ENCODE measurements around the gene TMEM185B. TPM values are rescaled to one million over a fixed set of nuclear protein-coding genes. Genes with fewer than 3 reads are reported as not detected.

Gene TMEM185B
- polyA plus RNA-seq, 2 donors, result 3.6 to 8.8 TPM

DNA sequence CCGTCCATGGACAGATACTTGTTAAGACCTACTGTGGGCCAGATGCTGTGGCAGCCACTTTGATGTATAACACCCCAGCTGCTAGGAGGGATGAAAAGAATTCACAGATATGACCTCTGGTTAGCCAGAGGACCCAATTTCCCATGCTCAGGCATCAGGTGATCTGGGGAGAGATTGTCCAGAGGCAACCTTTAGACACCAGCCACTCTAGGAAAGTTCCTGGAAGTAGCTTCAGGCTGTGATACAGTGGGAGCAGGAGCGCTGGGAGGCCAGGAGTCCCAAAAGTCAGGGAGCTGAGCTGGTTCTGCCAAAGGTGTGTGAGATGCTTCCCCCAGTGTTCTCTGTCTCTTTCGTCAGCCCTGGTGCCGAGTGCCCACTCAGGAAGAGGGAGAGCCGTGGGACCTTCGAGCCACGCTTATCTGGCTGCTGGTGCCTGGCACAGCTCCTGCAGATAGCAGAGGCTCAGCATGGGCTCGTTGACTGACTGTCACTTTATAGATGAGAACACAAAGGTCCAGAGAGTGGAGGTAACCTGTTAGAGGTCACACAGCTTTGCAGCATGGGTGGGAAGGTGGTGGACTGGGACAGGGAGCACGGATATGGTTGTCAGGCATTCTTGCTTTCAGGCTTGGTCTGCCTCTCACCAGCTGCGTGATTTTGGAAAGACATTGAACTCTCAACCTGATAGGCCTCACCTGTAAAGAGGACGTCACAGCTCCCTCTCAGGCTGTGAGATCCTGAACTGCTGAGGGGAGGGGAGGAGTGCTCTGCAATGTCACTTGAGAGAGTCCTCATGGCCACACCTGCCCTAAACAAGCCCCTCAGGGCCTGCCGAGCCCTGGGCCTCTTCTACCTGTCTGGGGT is 21.7 kb upstream of the TMEM185B start:
- H3K4me3 ChIP-seq (ENCODE audit: low read depth in 1 of 2, low read length in 2 of 2), result no peak overlapping the region
- no peaks in the 10 kb centered on the region for H3K27me3 ChIP-seq (ENCODE audit: control insufficient read depth in 1 of 2, insufficient read depth in 2 of 2, low read length in 2 of 2)
- H3K4me1 ChIP-seq (ENCODE audit: control insufficient read depth in 2 of 2, insufficient read depth in 2 of 2, low read length in 1 of 2), result peaks cover 0 to 21% of the 10 kb centered on the region in 2 donors
- no peaks in the 10 kb centered on the region for H3K36me3 ChIP-seq (ENCODE audit: control insufficient read depth in 2 of 2, insufficient read depth in 2 of 2, low read length in 1 of 2)
- WGBS, 2 donors, result 73 to 77% methylated on average over 12 of the region's 12 CpGs
- no peaks in the 10 kb centered on the region for H3K9me3 ChIP-seq (ENCODE audit: control insufficient read depth in 2 of 2, insufficient read depth in 1 of 2, low read depth in 1 of 2, low read length in 1 of 2)
- peak overlapping the region; percentile 61 to 87 for H3K27ac ChIP-seq (ENCODE audit: low read depth in 2 of 2, low read length in 1 of 2)

DNA sequence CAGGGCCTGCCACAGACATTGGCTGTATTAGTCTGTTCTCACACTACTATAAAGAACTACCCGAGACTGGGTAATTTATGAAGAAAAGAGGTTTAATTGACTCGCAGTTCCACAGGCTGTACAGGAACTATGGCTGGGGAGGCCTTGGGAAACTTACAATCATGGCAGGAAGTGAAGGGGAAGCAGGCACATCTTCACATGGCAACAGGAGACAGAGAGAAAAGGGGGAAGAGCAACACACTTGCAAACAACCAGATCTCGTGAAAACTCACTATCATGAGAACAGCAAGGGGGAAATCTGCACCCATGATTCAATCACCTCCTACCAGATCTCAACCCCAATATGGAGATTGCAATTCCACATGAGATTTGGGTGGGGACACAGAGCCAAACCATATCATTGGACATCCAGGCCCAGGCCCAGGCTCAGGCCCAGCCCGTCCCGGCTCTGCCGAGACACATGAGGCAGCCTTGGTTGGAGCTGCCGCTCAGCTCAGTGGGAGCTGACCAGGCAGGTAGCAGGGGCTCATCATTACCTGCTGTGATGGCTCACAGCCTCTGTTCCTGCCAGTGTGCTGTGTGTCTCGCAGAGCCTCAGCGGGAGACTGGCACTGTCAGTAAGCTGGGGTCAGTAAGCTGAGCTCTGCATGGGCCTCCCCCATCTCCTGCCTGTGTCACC is 20.8 kb upstream of the TMEM185B start:
- no peaks in the 10 kb centered on the region for H3K36me3 ChIP-seq (ENCODE audit: control insufficient read depth in 2 of 2, insufficient read depth in 2 of 2, low read length in 1 of 2)
- H3K4me3 ChIP-seq (ENCODE audit: low read depth in 1 of 2, low read length in 2 of 2), result no peak overlapping the region
- no peaks in the 10 kb centered on the region for H3K27me3 ChIP-seq (ENCODE audit: control insufficient read depth in 1 of 2, insufficient read depth in 2 of 2, low read length in 2 of 2)
- WGBS, 2 donors, result 96 to 97% methylated on average over 9 of the region's 9 CpGs
- peaks cover 0 to 27% of the 10 kb centered on the region in 2 donors for H3K4me1 ChIP-seq (ENCODE audit: control insufficient read depth in 2 of 2, insufficient read depth in 2 of 2, low read length in 1 of 2)
- no peak overlapping the region for H3K27ac ChIP-seq (ENCODE audit: low read depth in 2 of 2, low read length in 1 of 2)
- H3K9me3 ChIP-seq (ENCODE audit: control insufficient read depth in 2 of 2, insufficient read depth in 1 of 2, low read depth in 1 of 2, low read length in 1 of 2), result no peaks in the 10 kb centered on the region

DNA sequence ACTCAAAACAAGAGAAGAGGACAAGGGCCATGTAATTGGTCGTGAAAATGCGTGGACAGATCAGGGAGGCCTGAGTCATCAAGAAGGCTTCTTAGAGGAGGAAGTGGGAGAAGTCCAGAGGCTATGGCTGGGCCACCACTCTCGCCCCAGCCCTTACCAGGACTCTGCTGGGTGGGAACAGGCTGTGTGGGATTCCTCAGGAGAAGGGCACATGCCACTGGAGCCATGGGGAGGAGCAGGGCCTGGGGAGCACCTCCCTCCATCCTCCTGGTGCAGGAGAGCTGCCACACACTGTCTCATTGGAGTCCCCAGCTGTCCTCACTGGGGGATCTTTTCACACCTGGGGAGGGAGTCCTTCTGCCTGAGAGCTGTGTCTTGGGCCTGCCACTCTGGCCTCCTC is 20.0 kb upstream of the TMEM185B start:
- 65 to 69% methylated on average over 3 of the region's 3 CpGs for WGBS, 2 donors
- peak overlapping the region in 1 of 2 donors; percentile 36 for H3K27ac ChIP-seq (ENCODE audit: low read depth in 2 of 2, low read length in 1 of 2)
- H3K4me3 ChIP-seq (ENCODE audit: low read depth in 1 of 2, low read length in 2 of 2), result no peak overlapping the region
- H3K9me3 ChIP-seq (ENCODE audit: control insufficient read depth in 2 of 2, insufficient read depth in 1 of 2, low read depth in 1 of 2, low read length in 1 of 2), result no peaks in the 10 kb centered on the region
- no peaks in the 10 kb centered on the region for H3K36me3 ChIP-seq (ENCODE audit: control insufficient read depth in 2 of 2, insufficient read depth in 2 of 2, low read length in 1 of 2)
- H3K27me3 ChIP-seq (ENCODE audit: control insufficient read depth in 1 of 2, insufficient read depth in 2 of 2, low read length in 2 of 2), result no peaks in the 10 kb centered on the region
- H3K4me1 ChIP-seq (ENCODE audit: control insufficient read depth in 2 of 2, insufficient read depth in 2 of 2, low read length in 1 of 2), result peaks cover 0 to 34% of the 10 kb centered on the region in 2 donors

DNA sequence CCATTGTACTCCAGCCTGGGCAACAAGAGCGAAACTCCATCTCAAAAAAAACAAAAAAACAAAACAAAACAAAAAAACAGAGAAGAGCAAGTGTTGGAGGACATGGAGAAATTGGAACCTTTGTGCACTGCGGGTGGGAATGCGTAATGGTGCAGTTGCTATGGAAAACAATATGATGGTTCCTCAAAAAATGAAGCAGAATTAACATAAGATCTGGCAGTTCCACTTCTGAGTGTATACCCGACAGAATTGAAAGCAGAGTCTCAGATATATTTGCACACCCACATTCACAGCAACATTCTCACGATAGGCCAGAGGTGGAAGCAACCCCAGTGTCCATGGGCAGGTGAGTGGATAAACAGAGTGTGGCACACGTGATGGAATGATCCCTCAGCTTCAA is 18.5 kb upstream of the TMEM185B start:
- Histone ChIP-seq H3K4me3 (ENCODE audit: low read depth in 1 of 2, low read length in 2 of 2) (no peak overlapping the region), H3K27ac (ENCODE audit: low read depth in 2 of 2, low read length in 1 of 2) (no peak overlapping the region), H3K36me3 (ENCODE audit: control insufficient read depth in 2 of 2, insufficient read depth in 2 of 2, low read length in 1 of 2) (no peaks in the 10 kb centered on the region), H3K9me3 (ENCODE audit: control insufficient read depth in 2 of 2, insufficient read depth in 1 of 2, low read depth in 1 of 2, low read length in 1 of 2) (no peaks in the 10 kb centered on the region), H3K4me1 (ENCODE audit: control insufficient read depth in 2 of 2, insufficient read depth in 2 of 2, low read length in 1 of 2) (peaks cover 0 to 37% of the 10 kb centered on the region in 2 donors), H3K27me3 (ENCODE audit: control insufficient read depth in 1 of 2, insufficient read depth in 2 of 2, low read length in 2 of 2) (no peaks in the 10 kb centered on the region)
- WGBS, 2 donors, result 83 to 85% methylated on average over 6 of the region's 6 CpGs

DNA sequence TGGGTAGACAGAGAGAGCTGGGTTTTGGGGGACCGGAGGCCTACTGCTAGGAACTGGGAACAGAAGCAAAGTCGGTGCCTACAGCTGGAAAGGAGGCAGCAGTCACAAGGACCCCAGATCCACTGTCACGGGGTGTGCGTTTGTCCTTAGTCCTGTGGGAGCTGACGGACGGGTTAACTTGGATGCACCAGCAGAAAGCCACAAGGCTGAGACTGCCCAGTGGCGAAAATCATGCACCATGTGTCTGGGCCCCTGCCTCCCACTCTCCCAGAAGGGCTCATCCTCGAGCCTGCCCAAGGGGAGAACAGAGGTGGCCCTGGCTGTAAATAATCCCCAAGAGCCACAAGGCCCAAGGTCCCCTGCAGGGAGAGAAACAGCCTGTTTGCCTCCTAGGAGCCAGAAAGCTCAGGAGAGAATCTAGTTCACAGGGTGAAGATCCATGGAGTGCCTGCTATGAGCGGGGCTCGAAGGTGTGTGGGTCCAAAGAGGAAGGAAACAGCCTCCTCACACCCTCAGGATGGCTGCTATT is 17.8 kb upstream of the TMEM185B start:
- Histone ChIP-seq H3K9me3 (ENCODE audit: control insufficient read depth in 2 of 2, insufficient read depth in 1 of 2, low read depth in 1 of 2, low read length in 1 of 2) (no peaks in the 10 kb centered on the region), H3K27ac (ENCODE audit: low read depth in 2 of 2, low read length in 1 of 2) (no peak overlapping the region), H3K36me3 (ENCODE audit: control insufficient read depth in 2 of 2, insufficient read depth in 2 of 2, low read length in 1 of 2) (no peaks in the 10 kb centered on the region), H3K4me1 (ENCODE audit: control insufficient read depth in 2 of 2, insufficient read depth in 2 of 2, low read length in 1 of 2) (peaks cover 0 to 30% of the 10 kb centered on the region in 2 donors), H3K4me3 (ENCODE audit: low read depth in 1 of 2, low read length in 2 of 2) (no peak overlapping the region), H3K27me3 (ENCODE audit: control insufficient read depth in 1 of 2, insufficient read depth in 2 of 2, low read length in 2 of 2) (no peaks in the 10 kb centered on the region)
- WGBS, 2 donors, result 88 to 93% methylated on average over 10 of the region's 10 CpGs

DNA sequence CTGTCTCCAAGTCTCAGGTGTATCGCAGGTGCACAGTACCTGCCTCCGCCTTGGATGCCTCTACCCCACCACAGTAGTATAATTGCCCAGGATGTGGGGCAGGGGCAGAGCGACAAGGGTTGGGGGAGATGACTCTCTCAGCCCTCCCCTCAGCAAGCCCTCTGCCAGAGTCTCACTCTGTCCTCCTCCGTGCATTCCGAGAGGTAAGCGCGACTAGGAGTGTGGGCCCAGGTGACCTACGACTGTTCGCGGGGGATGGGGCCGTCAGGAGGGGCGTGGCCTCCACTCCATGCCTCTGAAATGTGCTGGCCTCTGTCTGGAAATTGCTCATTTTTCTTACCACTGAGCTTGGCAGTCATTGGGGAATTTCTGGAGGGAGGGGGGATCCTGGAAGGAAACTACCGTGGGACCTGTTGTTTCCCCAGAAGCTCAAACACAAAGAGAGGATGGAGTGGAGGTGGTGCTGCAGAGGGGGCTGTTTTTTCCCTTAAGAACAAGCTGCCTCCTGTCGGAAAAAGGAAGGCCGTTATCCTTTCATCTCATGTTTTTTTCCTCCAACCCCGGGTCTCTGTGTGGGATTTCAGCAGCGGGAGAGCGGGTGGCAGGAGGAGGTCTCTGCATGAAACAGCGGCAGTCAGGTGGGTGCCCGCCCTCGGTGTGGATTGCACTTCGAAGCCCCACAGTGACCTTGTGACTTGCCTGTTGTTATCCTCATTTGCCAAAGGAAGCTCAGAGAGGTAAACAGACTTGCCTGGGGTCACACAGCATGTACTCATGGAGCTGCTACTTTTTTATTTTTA is 16.5 kb upstream of the TMEM185B start:
- Histone ChIP-seq H3K4me3 (ENCODE audit: low read depth in 1 of 2, low read length in 2 of 2) (no peak overlapping the region), H3K4me1 (ENCODE audit: control insufficient read depth in 2 of 2, insufficient read depth in 2 of 2, low read length in 1 of 2) (peaks cover 0 to 19% of the 10 kb centered on the region in 2 donors), H3K27ac (ENCODE audit: low read depth in 2 of 2, low read length in 1 of 2) (peak overlapping the region; percentile 38 to 82), H3K9me3 (ENCODE audit: control insufficient read depth in 2 of 2, insufficient read depth in 1 of 2, low read depth in 1 of 2, low read length in 1 of 2) (no peaks in the 10 kb centered on the region), H3K36me3 (ENCODE audit: control insufficient read depth in 2 of 2, insufficient read depth in 2 of 2, low read length in 1 of 2) (no peaks in the 10 kb centered on the region), H3K27me3 (ENCODE audit: control insufficient read depth in 1 of 2, insufficient read depth in 2 of 2, low read length in 2 of 2) (no peaks in the 10 kb centered on the region)
- WGBS, 2 donors, result 46 to 50% methylated on average over 22 of the region's 22 CpGs

DNA sequence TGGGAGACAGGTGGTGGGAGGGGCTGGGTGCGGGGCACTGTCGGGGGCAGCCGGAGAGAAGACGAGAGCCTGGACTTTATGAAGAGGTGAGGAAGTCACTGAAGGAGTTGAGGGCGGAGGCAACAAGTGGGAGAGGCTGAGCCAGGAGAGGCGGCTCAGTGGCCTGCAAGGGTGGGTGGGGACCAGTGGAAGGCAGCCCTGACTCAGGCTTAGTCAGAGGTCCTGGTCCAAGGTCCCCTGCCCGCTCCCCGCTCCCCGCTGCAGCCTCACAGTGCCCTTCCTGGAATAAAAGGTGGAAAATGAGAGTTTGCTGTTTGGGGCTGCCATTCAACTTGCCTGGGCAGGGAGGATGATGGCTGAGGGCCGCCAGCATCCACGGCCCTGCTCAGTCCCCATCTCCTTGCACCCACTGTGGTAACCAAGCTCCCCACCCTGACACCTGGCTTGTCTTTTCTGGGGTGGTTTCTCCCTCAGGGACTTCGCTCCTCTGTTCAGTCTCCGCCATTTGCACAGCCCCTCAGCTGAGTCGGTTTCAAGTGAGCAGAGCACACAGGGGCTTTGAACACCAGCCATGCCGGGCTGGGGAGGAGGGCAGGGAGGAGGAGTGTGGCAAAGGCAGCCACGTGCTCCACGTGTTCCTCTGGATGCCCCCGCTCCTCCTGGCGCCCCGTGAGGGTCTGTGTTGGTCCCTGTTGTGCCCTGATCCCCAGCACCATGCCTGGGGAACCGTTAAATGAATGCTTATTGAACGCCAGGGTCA is 15.7 kb upstream of the TMEM185B start:
- Histone ChIP-seq H3K27me3 (ENCODE audit: control insufficient read depth in 1 of 2, insufficient read depth in 2 of 2, low read length in 2 of 2) (no peaks in the 10 kb centered on the region), H3K9me3 (ENCODE audit: control insufficient read depth in 2 of 2, insufficient read depth in 1 of 2, low read depth in 1 of 2, low read length in 1 of 2) (no peaks in the 10 kb centered on the region), H3K36me3 (ENCODE audit: control insufficient read depth in 2 of 2, insufficient read depth in 2 of 2, low read length in 1 of 2) (no peaks in the 10 kb centered on the region), H3K4me1 (ENCODE audit: control insufficient read depth in 2 of 2, insufficient read depth in 2 of 2, low read length in 1 of 2) (peaks cover 0 to 19% of the 10 kb centered on the region in 2 donors), H3K4me3 (ENCODE audit: low read depth in 1 of 2, low read length in 2 of 2) (no peak overlapping the region), H3K27ac (ENCODE audit: low read depth in 2 of 2, low read length in 1 of 2) (peak overlapping the region; percentile 68 to 82)
- WGBS, 2 donors, result 57 to 68% methylated on average over 22 of the region's 22 CpGs

DNA sequence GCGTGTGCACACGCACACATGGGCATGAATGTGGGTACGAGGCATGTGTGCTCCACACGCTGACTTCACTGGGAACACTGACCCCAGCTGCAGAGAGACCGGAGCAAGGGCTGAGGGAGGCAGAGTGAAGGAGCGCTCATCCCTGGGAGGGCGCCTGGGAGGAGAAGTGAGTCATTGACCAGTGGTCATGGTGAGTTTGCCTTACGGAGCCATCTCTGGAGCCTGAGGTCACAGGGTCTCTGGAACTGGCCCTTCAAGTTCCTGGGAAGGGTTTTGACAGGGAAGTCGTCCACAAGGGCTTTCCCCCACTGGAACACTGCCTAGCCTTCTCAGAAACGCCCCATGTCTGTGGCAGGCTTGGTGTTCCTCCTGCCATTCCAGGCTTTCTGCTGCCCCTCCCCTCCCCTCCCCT is 14.3 kb upstream of the TMEM185B start:
- H3K27me3 ChIP-seq (ENCODE audit: control insufficient read depth in 1 of 2, insufficient read depth in 2 of 2, low read length in 2 of 2), result no peaks in the 10 kb centered on the region
- H3K36me3 ChIP-seq (ENCODE audit: control insufficient read depth in 2 of 2, insufficient read depth in 2 of 2, low read length in 1 of 2), result no peaks in the 10 kb centered on the region
- H3K4me3 ChIP-seq (ENCODE audit: low read depth in 1 of 2, low read length in 2 of 2), result no peak overlapping the region
- H3K9me3 ChIP-seq (ENCODE audit: control insufficient read depth in 2 of 2, insufficient read depth in 1 of 2, low read depth in 1 of 2, low read length in 1 of 2), result no peaks in the 10 kb centered on the region
- peaks cover 0 to 16% of the 10 kb centered on the region in 2 donors for H3K4me1 ChIP-seq (ENCODE audit: control insufficient read depth in 2 of 2, insufficient read depth in 2 of 2, low read length in 1 of 2)
- 69 to 78% methylated on average over 10 of the region's 10 CpGs for WGBS, 2 donors
- H3K27ac ChIP-seq (ENCODE audit: low read depth in 2 of 2, low read length in 1 of 2), result no peak overlapping the region
